GM12892 (cell line): ENCODE results near the gene CALHM2.

Source experiments
- POLR2A ChIP-seq: IDR thresholded peaks from 2 replicates; pipeline ENCODE4 v1.6.1; 2011; ENCODE audit warnings: low read depth, low read length, control low read depth
- TAF1 ChIP-seq: IDR thresholded peaks from 2 replicates; pipeline ENCODE4 v1.6.1; 2011; ENCODE audit warnings: low read depth, mild to moderate bottlenecking, control low read depth, low read length, borderline replicate concordance

GRCh38 chr10:103451831-103452505 lies at the start of gene CALHM2:
- TF ChIP-seq TAF1: no peak
- TF ChIP-seq POLR2A: no peak; the same call in 1 of the 2 replicates
